C4-2B (cell line): ENCODE results near the gene TJP3.

Experiments used
- CTCF ChIP-seq: fragments of 450-650 bp; conservative IDR thresholded peaks from 2 replicates; pipeline ENCODE4 v1.5.1; 2017; ENCODE audit warnings: mild to moderate bottlenecking
- ZFX ChIP-seq: fragments of 450-650 bp; IDR thresholded peaks from 2 replicates; pipeline ENCODE4 v1.6.1; 2017

DNA sequence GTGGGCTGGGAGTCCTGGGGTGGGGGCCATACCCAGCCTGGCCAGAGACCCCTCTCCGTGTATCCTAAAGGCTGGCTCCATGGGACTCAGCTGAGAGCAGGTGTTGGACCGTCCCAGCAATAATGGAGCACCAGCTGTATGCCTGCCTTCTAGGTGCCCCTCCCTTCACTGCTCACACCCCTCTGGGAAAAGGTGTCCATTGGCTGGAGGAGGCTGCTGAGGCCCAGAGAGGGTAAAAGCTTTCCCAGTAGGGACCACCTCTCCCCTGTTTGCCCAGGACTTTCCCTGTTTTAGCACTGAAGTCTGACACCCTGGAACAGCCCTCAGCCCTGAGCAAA lies 67.2 kb downstream of the TJP3 start:
- TF ChIP-seq CTCF (no peak), ZFX (no peak)
